Femur (tissue), 1 donor: Measurements from ENCODE around the gene CHST8.
"Not testable (repeated sequence)": the region's sequence is repeated elsewhere in the genome, so short reads cannot be mapped to it uniquely, and the experiment has no call there.

Source experiments
- DNase-seq: peaks from one replicate; pipeline ENCODE4 v3.0.0-alpha.2; 2017

Gene CHST8

DNA sequence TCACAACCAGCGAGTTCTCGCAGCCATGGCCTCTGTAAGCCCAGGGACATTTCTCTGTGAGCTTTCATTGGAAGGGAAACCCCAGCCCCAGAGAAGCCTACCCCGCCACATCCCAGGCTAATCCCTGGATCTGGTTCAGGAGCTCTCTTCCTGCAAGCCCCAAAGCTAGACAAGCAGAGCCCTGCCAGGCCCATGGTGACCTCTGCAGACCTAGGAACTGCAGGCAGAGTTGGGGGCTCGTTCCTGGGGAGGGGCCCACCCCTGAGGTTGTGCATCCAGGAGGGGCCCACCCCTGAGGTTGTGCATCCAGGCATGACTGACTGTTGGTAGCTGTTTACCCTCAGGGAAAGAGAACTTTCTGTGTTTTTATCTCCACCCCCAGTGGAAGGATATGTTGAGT is 196.7 kb downstream of the CHST8 start:
- DNase-seq, result no peak

DNA sequence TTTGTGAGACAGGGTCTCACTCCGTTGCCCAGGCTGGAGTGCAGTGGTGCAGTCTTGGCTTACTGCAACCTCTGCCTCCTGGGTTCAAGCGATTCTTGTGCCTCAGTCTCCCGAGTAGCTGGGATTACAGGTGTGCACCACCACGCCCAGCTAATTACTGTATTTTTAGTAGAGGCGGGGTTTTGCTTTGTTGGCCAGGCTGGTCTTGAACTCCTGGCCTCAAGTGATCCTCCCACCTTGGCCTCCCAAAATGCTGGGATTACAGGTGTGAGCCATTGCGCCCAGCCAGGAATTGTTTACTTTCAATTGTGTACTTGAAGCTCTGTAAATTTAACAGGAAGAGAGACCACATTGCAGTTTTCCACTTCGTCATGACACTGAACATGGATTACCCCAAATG is 197.3 kb downstream of the CHST8 start:
- DNase-seq, result not testable (repeated sequence)

DNA sequence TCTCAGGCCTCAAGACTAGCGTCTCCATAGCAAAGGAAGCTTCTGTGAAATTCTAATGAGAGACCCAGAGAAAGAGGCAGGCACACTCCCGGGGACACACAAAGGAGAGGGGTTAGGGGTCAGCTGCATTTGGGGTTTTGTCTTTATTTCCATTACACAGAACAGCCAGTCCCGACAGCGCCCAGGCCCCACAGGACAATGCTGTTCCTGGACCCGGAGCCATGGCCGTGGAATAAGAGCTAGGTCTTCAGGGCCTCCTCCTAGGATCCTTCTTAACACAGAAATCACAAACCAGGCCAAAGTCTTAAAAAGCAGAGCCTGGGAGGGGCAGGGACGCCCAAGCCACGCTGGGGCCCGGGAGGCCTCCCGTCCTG is 197.7 kb downstream of the CHST8 start:
- no peak for DNase-seq

DNA sequence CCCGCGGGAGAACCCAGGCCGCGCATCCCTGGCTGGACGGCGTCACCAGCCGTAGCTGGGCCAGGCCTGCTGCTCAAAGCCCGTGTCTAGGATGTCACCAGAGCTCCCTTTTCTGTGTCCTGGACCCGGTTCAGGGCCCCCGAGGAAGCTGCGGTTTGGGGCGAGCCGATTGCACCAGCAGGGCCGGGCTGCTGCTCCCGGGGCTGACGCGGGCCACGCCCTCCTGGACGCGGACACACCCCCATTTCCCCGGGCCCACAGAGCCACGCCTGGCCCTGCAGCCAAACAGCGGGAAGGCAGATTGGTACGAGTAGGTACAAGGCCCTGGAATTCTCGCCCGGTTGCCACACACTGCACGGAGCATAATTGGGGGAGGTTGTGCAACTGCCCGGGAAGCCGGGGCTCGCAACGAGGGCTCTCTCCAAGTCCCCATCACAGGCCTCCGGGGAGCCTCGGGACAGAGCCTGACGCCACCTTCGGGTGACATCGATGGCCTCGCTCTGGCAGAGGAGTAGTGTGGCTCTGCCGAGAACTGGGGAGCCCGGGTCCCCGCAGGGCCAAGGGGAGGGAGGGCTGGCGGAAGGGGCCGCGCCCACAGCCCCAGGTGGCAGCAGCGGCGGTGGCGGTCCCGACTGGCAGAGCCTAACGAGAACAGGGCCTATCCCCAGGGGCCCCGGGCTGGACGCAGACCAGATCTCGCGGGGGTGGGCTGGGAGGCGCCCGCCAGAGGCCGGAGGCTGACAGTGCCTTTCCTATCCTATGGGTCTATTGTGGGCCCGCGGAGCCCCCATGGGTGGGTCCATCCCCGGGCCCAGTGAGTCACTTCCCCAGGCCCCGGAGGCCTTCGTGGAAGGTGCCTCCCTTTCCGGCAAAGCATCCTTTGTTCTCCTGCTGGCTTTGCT is 198.4 kb downstream of the CHST8 start:
- peak; percentile 85 for DNase-seq

DNA sequence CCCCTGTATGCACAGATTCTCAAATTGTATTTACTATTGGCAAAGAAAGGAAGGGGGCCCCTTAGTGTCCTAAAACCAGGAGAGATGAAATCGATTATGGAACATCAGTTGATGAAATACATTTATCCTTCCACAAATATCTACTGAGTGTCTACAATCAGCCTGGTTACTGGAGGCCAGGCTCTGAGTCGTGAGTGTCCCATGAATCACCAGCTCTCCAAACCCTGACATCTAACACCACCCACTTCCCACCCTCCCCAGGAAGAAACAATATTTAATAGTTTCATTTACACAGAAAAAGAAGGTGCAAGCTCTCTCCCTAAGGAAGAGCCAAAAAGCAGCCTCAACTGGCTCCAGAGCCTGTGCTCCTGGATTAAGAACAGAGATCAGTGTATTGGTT is 200.1 kb downstream of the CHST8 start:
- DNase-seq, result no peak
